ENCODE results near the gene MOV10L1.

GRCh38 chr22:50085211-50085972, 4.4 kb upstream of the MOV10L1 start, which contains the start of gene MLC1:
- TF ChIP-seq, protein P1, sequence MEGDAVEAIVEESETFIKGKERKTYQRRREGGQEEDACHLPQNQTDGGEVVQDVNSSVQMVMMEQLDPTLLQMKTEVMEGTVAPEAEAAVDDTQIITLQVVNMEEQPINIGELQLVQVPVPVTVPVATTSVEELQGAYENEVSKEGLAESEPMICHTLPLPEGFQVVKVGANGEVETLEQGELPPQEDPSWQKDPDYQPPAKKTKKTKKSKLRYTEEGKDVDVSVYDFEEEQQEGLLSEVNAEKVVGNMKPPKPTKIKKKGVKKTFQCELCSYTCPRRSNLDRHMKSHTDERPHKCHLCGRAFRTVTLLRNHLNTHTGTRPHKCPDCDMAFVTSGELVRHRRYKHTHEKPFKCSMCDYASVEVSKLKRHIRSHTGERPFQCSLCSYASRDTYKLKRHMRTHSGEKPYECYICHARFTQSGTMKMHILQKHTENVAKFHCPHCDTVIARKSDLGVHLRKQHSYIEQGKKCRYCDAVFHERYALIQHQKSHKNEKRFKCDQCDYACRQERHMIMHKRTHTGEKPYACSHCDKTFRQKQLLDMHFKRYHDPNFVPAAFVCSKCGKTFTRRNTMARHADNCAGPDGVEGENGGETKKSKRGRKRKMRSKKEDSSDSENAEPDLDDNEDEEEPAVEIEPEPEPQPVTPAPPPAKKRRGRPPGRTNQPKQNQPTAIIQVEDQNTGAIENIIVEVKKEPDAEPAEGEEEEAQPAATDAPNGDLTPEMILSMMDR (IDR thresholded peaks at IDR 0.05): no peak
- TF ChIP-seq POLR2AphosphoS5 (IDR thresholded peaks at IDR 0.05) (no peak), POLR2A (IDR thresholded peaks at IDR 0.05) (no peak)
